ENCODE measurements around the gene DOCK6.

DOCK6 gene

DNA sequence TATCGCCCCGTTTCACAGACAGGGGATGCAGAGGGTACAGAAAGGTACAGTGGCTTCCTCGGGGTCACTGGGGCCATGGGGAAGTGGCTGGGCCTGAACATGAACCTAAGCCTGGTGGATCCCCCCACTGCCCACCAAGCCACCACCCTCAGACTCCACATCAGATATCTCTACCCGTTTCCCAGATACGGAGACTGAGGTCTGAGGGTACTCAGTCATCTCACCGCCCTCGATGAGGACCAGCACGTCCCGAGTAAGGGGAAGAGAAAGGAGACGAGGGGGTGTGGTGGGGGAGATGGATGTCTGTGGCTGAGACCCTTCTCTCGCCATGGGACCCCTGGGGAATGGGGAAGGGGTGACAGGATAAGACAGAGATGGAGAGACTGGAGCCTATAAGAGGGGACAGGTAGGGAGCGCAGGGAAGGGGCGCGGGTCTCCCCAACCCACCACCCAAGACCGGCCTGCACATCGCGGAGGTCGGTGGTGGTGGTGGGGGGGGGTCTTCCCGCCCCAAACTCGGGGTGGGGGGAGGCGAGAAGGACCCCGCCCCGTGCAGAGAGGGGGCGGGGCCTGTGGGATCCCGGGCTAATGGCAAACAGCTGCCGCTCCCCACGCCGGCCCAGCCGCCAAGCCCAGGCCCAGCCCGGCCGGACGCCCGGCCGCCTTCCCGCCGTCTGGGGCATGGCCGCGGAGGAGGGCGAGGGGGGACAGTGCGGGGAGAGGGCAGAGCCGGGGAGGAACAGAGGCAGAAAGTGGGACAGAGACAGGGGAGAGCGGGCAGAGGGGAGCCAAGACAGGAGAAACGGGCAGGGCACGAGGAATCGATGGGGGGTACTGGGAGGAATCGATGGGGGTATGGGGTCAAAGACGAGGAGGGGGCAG, 65.7 kb downstream of the DOCK6 start:
- no peak for TF ChIP-seq GATA3 (IDR thresholded peaks at IDR 0.05; ENCODE audit: low read depth, low read length)
- TF ChIP-seq GATA2 (IDR thresholded peaks at IDR 0.05; ENCODE audit: low read depth, low read length): no peak

GRCh38 chr19:11195681-11196080, 66.6 kb downstream of the DOCK6 start:
- no peak for TF ChIP-seq GATA2 (IDR thresholded peaks at IDR 0.05; ENCODE audit: low read depth, low read length)
- TF ChIP-seq GATA3 (IDR thresholded peaks at IDR 0.05; ENCODE audit: low read depth, low read length): no peak

GRCh38 chr19:11194656-11195558, 67.4 kb downstream of the DOCK6 start:
- TF ChIP-seq GATA3 (IDR thresholded peaks at IDR 0.05; ENCODE audit: low read depth, low read length) (no peak), GATA2 (IDR thresholded peaks at IDR 0.05; ENCODE audit: low read depth, low read length) (no peak)

GRCh38 chr19:11194173-11194572, 68.2 kb downstream of the DOCK6 start:
- TF ChIP-seq GATA3 (IDR thresholded peaks at IDR 0.05; ENCODE audit: low read depth, low read length): no peak
- no peak for TF ChIP-seq GATA2 (IDR thresholded peaks at IDR 0.05; ENCODE audit: low read depth, low read length)

GRCh38 chr19:11192957-11193939, 69.1 kb downstream of the DOCK6 start:
- no peak for TF ChIP-seq GATA3 (IDR thresholded peaks at IDR 0.05; ENCODE audit: low read depth, low read length)
- TF ChIP-seq GATA2 (IDR thresholded peaks at IDR 0.05; ENCODE audit: low read depth, low read length): no peak

GRCh38 chr19:11191934-11192333, 70.4 kb downstream of the DOCK6 start:
- no peak for TF ChIP-seq GATA3 (IDR thresholded peaks at IDR 0.05; ENCODE audit: low read depth, low read length)
- TF ChIP-seq GATA2 (IDR thresholded peaks at IDR 0.05; ENCODE audit: low read depth, low read length): no peak

DNA sequence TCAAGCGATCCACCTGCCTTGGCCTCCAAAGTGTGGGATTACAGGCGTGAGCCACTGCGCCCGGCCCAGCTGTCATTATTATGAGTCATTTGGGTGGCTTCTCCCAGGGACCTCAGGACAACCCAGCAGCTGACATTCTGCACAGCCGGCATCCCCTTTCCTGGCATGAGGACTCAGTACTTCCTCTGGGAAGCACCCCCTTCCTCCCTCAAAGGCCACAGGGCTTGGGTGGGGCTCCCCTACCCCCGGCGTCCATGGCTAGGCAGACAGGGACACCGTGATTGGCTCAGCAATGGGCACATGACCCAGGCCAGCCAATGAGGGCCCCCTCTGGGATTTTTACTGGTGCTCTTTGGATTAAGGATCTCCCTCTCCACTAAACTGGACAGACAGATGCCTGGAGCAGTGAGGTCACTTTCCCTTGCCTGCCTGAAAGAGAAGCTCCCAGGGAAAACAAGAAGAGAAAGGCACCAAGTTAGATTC, 71.0 kb downstream of the DOCK6 start:
- TF ChIP-seq GATA3 (IDR thresholded peaks at IDR 0.05; ENCODE audit: low read depth, low read length) (no peak), GATA2 (IDR thresholded peaks at IDR 0.05; ENCODE audit: low read depth, low read length) (no peak)

GRCh38 chr19:11190501-11190900, 71.8 kb downstream of the DOCK6 start:
- TF ChIP-seq GATA2 (IDR thresholded peaks at IDR 0.05; ENCODE audit: low read depth, low read length) (no peak), GATA3 (IDR thresholded peaks at IDR 0.05; ENCODE audit: low read depth, low read length) (no peak)

- TF ChIP-seq GATA2 (IDR thresholded peaks at IDR 0.05; ENCODE audit: low read depth, low read length) (no peak), GATA3 (IDR thresholded peaks at IDR 0.05; ENCODE audit: low read depth, low read length) (no peak)
Observed at GRCh38 chr19:11187441-11187840, 74.9 kb downstream of the DOCK6 start.

GRCh38 chr19:11182994-11183393, 79.3 kb downstream of the DOCK6 start:
- TF ChIP-seq GATA2 (IDR thresholded peaks at IDR 0.05; ENCODE audit: low read depth, low read length): no peak
- no peak for TF ChIP-seq GATA3 (IDR thresholded peaks at IDR 0.05; ENCODE audit: low read depth, low read length)

DNA sequence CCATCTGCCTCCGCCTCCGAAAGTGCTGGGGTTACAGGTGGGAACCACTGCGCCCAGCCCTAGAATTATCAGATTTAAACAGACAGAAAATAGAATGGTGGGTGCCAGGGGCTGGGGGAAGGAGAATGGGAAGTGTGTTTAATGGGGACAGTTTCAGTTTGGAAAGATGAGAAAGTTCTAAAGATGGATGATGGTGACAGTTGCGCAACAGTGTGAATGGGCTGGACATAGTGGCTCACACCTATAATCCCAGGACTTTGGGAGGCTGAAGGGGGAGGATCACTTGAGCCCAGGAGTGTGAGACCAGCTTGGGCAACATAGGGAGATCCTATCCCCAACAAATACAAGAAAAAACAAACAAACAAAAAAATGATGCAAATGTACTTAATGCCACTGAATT, 80.8 kb downstream of the DOCK6 start:
- TF ChIP-seq GATA2 (IDR thresholded peaks at IDR 0.05; ENCODE audit: low read depth, low read length) (no peak), GATA3 (IDR thresholded peaks at IDR 0.05; ENCODE audit: low read depth, low read length) (no peak)

DNA sequence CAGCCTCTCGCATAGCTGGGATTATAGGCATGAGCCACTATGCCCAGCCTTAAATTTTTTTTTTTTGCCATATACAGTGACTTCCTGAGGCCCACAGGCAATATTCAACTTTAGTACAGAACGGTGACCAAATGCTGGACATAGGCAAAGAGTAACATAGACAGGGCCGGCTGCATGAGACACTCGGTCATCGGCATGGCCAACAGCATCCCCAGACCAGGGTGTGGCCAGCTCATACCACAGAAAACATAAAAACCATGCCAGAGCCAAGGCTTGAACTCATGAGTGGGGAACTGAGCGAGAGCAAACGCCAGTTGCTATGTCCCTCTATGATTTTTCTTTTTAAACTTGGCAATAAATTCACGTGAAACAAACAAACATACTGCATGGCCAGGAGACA, 82.0 kb downstream of the DOCK6 start:
- TF ChIP-seq GATA2 (IDR thresholded peaks at IDR 0.05; ENCODE audit: low read depth, low read length): no peak
- TF ChIP-seq GATA3 (IDR thresholded peaks at IDR 0.05; ENCODE audit: low read depth, low read length): no peak

DNA sequence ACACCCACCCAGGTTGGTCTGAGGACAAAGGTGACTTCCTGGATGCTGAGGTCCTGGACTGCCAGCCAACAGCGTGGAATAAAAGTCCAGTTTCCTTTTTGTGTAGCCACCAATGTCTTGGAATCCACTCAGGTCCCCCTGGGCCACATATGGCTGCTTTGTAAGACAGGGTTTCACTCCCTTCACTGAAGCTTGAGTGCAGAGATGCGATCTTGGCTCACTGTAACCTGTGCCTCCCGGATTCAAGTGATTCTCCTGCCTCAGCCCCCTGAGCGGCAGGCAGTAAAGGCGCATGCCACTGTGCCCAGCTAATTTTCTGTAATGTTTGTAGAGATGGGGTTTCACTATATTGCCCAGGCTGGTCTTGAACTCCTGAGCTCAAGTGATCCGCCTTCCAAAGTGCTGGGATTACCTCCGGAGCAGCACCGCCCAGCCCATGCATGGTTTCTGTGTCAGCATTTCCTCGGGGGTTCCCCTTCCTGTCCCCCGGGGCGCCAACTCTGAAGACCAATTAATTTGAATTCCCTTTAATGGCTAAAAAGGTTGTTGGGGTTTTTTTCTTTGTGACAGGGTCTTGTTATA, 82.5 kb downstream of the DOCK6 start:
- TF ChIP-seq GATA3 (IDR thresholded peaks at IDR 0.05; ENCODE audit: low read depth, low read length): no peak
